Measurements from ENCODE around the gene MARCO. TPM values are rescaled to one million over a fixed set of nuclear protein-coding genes. Genes with fewer than 3 reads are reported as not detected.

The MARCO gene
- total and polyA plus RNA-seq, 2 donors (not counting 3 experiments of a cell fraction or from before 2014, with no cell fraction given) = not detected

DNA sequence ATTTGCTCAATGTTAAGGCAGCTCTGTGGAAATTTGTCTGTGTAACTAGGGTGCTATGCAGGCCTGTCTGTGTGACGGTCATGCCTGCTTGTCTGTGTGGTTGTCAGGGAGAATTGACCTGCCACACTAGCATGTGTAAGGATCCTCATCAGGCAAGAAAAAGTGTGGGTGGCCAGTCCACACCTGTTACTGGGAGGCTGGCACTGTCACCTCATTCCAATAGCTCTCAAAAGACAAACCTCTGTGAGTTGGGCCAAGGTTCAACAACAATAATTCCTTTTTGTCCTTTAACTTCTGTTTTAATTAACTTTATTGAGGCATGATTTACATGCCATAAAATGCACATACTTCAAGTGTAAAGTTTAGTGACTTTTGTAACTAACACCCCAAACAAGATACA, 4.2 kb upstream of the MARCO start:
- CTCF ChIA-PET = no interaction called here

More for the DNA sequence above, 4.2 kb upstream of the MARCO start:
- dilution Hi-C loops (cut with MboI; ENCODE audit: extremely low pct_ligation_motif_present, low sequenced_read_pairs) (no loop called here), intact Hi-C loops (cut with micrococcal nuclease) (no loop called here)
- DNase-seq (ENCODE audit: low read depth, low spot score) = no peak
- Histone ChIP-seq H3K9me3 (replicated peaks; ENCODE audit: control insufficient read depth, insufficient read depth, low read length) (no peaks in the 10 kb centered on the region), H3K9me1 (replicated peaks; ENCODE audit: control insufficient read depth, extremely low read depth, insufficient read depth, low read length) (no peaks in the 10 kb centered on the region), H3K4me3 (replicated peaks in 1 of 3; ENCODE audit: insufficient read depth in 1 of 3, low read depth in 1 of 3, low read length in 3 of 3) (no peak overlapping the region), H3K27me3 (ENCODE audit: control insufficient read depth in 2 of 2, insufficient read depth in 2 of 2, low read length in 2 of 2) (no peaks in the 10 kb centered on the region), H3K9ac (replicated peaks; ENCODE audit: extremely low read depth, insufficient read depth, low read length) (no peak overlapping the region), H2AFZ (ENCODE audit: low read depth, low read length) (no peak overlapping the region), H3K79me2 (ENCODE audit: control insufficient read depth, insufficient read depth, low read length) (no peaks in the 10 kb centered on the region), H3K4me2 (ENCODE audit: insufficient read depth, low read length) (no peak overlapping the region), H3K4me1 (ENCODE audit: control insufficient read depth, extremely low read depth, insufficient read depth, low read length) (no peaks in the 10 kb centered on the region), H3K27ac (ENCODE audit: insufficient read depth, low read depth, low read length) (no peak overlapping the region), H4K20me1 (replicated peaks; ENCODE audit: control insufficient read depth, extremely low read depth, insufficient read depth, low read length) (no peaks in the 10 kb centered on the region), H3K36me3 (ENCODE audit: control insufficient read depth in 2 of 2, extremely low read depth in 1 of 2, insufficient read depth in 2 of 2, low read length in 2 of 2) (no peaks in the 10 kb centered on the region)
- BruUV-seq (replicated peaks) = no TSS peak
- no peak for FAIRE-seq
- POLR2A ChIA-PET = no interaction called here
- TF ChIP-seq MYC (IDR thresholded peaks at IDR 0.05; ENCODE audit: low read depth, low read length) (no peak), EZH2 (IDR thresholded peaks at IDR 0.05; ENCODE audit: borderline replicate concordance, low read depth, low read length, severe bottlenecking) (no peak), FOS (IDR thresholded peaks at IDR 0.05; ENCODE audit: borderline replicate concordance, insufficient read depth, low read length) (no peak), POLR2AphosphoS5 (IDR thresholded peaks at IDR 0.05; ENCODE audit: insufficient read depth, low read depth, low read length) (no peak), POLR2A (IDR thresholded peaks at IDR 0.05; ENCODE audit: low read depth, low read length) (no peak), JUN (IDR thresholded peaks at IDR 0.05; ENCODE audit: borderline replicate concordance, insufficient read depth, insufficient read length, low read depth) (no peak), MAX (IDR thresholded peaks at IDR 0.05; ENCODE audit: insufficient read depth, insufficient read length) (no peak), GATA2 (IDR thresholded peaks at IDR 0.05; ENCODE audit: insufficient read depth, insufficient read length, low read depth, low read length) (no peak)
- TF ChIP-seq, protein P1, sequence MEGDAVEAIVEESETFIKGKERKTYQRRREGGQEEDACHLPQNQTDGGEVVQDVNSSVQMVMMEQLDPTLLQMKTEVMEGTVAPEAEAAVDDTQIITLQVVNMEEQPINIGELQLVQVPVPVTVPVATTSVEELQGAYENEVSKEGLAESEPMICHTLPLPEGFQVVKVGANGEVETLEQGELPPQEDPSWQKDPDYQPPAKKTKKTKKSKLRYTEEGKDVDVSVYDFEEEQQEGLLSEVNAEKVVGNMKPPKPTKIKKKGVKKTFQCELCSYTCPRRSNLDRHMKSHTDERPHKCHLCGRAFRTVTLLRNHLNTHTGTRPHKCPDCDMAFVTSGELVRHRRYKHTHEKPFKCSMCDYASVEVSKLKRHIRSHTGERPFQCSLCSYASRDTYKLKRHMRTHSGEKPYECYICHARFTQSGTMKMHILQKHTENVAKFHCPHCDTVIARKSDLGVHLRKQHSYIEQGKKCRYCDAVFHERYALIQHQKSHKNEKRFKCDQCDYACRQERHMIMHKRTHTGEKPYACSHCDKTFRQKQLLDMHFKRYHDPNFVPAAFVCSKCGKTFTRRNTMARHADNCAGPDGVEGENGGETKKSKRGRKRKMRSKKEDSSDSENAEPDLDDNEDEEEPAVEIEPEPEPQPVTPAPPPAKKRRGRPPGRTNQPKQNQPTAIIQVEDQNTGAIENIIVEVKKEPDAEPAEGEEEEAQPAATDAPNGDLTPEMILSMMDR (IDR thresholded peaks at IDR 0.05; ENCODE audit: extremely low read depth in 1 of 2, insufficient read depth in 1 of 2, low read depth in 1 of 2, low read length in 2 of 2) = no peak
